ENCODE measurements around the gene DUS4L.

- no peak for TF ChIP-seq GATA2 (IDR thresholded peaks at IDR 0.05; ENCODE audit: low read depth, low read length)
- TF ChIP-seq GATA3 (IDR thresholded peaks at IDR 0.05; ENCODE audit: low read depth, low read length): no peak
These were observed 36.6 kb upstream of the DUS4L start for GRCh38 chr7:107527196-107527595.
